Endothelial cell (in vitro differentiated cells): ENCODE data around the gene MNAT1. TPM values are rescaled to one million over a fixed set of nuclear protein-coding genes. Genes with fewer than 3 reads are reported as not detected.

ENCODE experiments used
- DNase-seq: peaks from one replicate; pipeline ENCODE4 v3.0.0; 2021; ENCODE audit warnings: low spot score
- H3K27ac Mint-ChIP-seq: one replicate; pipeline ENCODE4 v1.8.0; 2021; ENCODE audit warnings: mixed read lengths, inconsistent platforms; ENCODE audit not compliant: unreplicated experiment
- H3K27me3 Mint-ChIP-seq: one replicate; pipeline ENCODE4 v1.8.0; 2021; ENCODE audit warnings: mild to moderate bottlenecking, moderate library complexity, mixed read lengths, inconsistent platforms; ENCODE audit not compliant: unreplicated experiment
- H3K36me3 Mint-ChIP-seq: one replicate; pipeline ENCODE4 v1.8.0; 2021; ENCODE audit warnings: mild to moderate bottlenecking, low read depth, mixed read lengths, inconsistent platforms; ENCODE audit not compliant: unreplicated experiment
- H3K4me1 Mint-ChIP-seq: one replicate; pipeline ENCODE4 v1.8.0; 2021; ENCODE audit warnings: mild to moderate bottlenecking, mixed read lengths, inconsistent platforms; ENCODE audit not compliant: unreplicated experiment
- H3K4me3 Mint-ChIP-seq: one replicate; pipeline ENCODE4 v1.8.0; 2021; ENCODE audit warnings: mild to moderate bottlenecking, mixed read lengths, inconsistent platforms; ENCODE audit not compliant: unreplicated experiment
- H3K9me3 Mint-ChIP-seq: one replicate; pipeline ENCODE4 v1.8.0; 2021; ENCODE audit warnings: mixed read lengths, inconsistent platforms; ENCODE audit not compliant: unreplicated experiment
- total RNA-seq: library from RNA; stranded (reverse); fragmentation: NEBNext Ultra II Directional; extraction: Animal tissue kit (Norgen Biotek cat#: 25700); gene quantifications from one replicate; pipeline ENCODE4 v1.2.1, GENCODE V29; 2021; ENCODE audit not compliant: unreplicated experiment
- TF ChIP-seq, protein P1 (sequence below): fragments of 200-600 bp; sonication (generic); IDR thresholded peaks from one replicate; pipeline ENCODE4 v1.5.0; 2021; ENCODE audit warnings: antibody characterized with exemption; ENCODE audit not compliant: unreplicated experiment

The MNAT1 gene
- total RNA-seq, 1 donor from 2014 or later = 27.8 TPM

DNA sequence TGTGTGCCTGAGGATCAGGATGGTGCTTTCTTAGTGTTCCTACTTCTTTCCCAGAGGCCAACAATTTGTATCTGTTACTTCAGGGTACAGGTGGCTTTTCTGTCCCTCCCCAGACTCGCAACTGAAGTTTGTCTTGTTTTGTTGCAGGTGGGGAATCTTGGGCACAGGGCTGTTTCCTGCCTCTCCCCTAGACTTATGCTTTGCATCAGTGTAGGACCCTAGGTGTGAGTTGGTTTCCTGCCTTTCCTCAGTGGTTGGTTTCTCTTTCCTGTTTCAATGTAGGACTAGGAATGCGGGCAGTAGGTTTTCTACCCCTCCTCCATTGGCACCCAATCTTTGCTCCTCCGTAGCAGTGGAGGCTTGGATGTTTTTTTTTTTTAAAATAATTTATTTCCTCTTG, 159.3 kb downstream of the MNAT1 start:
- Mint-ChIP-seq H3K9me3 (no peaks in the 10 kb centered on the region), H3K27ac (peak overlapping the region; percentile 6), H3K4me1 (peaks cover 13% of the 10 kb centered on the region), H3K36me3 (no peaks in the 10 kb centered on the region), H3K4me3 (no peak overlapping the region), H3K27me3 (peaks cover 3% of the 10 kb centered on the region)
- no peak for DNase-seq
- TF ChIP-seq, protein P1, sequence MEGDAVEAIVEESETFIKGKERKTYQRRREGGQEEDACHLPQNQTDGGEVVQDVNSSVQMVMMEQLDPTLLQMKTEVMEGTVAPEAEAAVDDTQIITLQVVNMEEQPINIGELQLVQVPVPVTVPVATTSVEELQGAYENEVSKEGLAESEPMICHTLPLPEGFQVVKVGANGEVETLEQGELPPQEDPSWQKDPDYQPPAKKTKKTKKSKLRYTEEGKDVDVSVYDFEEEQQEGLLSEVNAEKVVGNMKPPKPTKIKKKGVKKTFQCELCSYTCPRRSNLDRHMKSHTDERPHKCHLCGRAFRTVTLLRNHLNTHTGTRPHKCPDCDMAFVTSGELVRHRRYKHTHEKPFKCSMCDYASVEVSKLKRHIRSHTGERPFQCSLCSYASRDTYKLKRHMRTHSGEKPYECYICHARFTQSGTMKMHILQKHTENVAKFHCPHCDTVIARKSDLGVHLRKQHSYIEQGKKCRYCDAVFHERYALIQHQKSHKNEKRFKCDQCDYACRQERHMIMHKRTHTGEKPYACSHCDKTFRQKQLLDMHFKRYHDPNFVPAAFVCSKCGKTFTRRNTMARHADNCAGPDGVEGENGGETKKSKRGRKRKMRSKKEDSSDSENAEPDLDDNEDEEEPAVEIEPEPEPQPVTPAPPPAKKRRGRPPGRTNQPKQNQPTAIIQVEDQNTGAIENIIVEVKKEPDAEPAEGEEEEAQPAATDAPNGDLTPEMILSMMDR = no peak

DNA sequence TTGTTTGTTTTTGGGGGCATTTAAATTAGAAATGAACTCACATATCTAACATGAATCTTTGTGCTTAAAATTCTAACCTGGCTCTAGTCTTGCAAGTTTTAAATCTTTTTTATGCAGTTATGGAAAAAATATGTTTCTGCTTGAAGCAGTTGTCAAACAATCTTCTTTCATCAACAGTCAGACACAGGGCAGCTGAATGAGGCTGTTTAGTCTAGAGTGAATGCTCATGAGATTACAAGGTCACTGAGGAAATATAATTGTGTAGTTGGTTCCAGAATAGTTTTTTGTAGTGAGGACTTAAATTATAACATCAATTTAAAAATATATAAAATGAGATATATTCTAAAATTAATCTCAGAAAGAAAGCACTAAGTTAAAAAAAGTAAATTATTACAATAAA, 169.8 kb downstream of the MNAT1 start:
- no peaks in the 10 kb centered on the region for H3K27me3 Mint-ChIP-seq
- TF ChIP-seq, protein P1 = no peak
- no peak for DNase-seq
- no peaks in the 10 kb centered on the region for H3K36me3 Mint-ChIP-seq
- peaks cover 7% of the 10 kb centered on the region for H3K4me1 Mint-ChIP-seq
- no peaks in the 10 kb centered on the region for H3K9me3 Mint-ChIP-seq
- no peak overlapping the region for H3K4me3 Mint-ChIP-seq
- H3K27ac Mint-ChIP-seq = no peak overlapping the region

DNA sequence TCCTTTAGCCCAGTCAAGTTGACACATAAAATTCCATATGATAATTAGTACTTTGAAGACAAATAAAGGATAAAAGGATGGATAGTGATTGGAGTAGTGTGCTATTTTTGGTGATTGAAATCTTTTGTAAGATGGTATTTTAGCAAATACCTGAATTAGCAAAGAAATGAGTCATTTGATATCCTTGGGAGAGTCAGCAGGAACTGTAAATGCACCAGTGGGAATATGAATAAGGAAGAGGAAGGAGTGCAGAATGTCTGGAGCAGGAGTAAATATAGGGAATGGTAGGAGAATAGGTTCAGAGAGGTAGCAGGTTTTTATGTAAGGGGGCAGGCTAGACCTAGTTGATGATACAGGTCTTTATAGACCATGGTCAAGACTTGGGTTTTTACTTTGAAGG, 171.4 kb downstream of the MNAT1 start:
- Mint-ChIP-seq H3K4me1 (peaks cover 7% of the 10 kb centered on the region), H3K27ac (no peak overlapping the region), H3K36me3 (no peaks in the 10 kb centered on the region), H3K4me3 (no peak overlapping the region), H3K9me3 (no peaks in the 10 kb centered on the region), H3K27me3 (no peaks in the 10 kb centered on the region)
- DNase-seq = no peak
- TF ChIP-seq, protein P1 = no peak

DNA sequence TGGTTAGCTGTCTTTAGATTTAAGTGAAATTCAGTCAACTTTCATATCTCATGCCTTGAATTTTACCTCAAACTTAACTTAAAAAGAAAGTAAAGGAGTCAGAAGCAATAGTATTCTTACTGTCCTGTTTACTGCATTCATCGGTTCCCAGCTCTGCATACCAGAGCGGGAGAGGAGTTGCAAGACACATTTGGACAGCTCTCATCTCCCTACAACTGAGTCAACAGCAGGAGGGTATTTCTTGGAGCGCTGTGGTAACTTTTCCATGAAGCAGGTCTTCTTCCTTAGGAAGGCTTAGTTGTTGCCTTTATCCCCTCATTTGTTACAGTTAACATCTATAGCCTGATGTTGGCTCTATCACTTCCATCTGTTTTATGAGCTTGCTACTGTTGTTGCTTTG, 181.2 kb downstream of the MNAT1 start:
- H3K27ac Mint-ChIP-seq = no peak overlapping the region
- DNase-seq = no peak
- no peaks in the 10 kb centered on the region for H3K27me3 Mint-ChIP-seq
- peaks cover 4% of the 10 kb centered on the region for H3K36me3 Mint-ChIP-seq
- TF ChIP-seq, protein P1 = no peak
- H3K9me3 Mint-ChIP-seq = no peaks in the 10 kb centered on the region
- H3K4me1 Mint-ChIP-seq = no peaks in the 10 kb centered on the region
- H3K4me3 Mint-ChIP-seq = no peak overlapping the region

DNA sequence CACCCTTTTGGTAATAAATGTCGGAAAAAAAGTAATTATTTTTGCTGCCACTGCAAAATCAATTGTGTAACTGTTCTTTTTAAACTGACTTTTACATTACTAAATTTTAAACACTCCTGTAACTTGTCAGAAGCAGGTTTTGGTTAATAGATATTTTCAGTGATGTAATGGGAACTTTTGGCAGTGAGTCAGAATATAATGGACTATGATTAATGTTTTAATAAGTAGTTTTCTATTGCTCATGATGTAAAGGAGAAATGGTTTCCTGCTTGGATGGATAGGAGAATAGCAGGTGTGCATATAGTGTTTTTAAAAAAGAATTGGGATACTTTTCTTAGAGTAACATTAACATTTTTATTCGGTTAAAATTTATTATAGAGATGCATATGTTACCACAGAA, 187.5 kb downstream of the MNAT1 start:
- H3K27me3 Mint-ChIP-seq = peaks cover 2% of the 10 kb centered on the region
- no peaks in the 10 kb centered on the region for H3K36me3 Mint-ChIP-seq
- H3K9me3 Mint-ChIP-seq = no peaks in the 10 kb centered on the region
- TF ChIP-seq, protein P1 = no peak
- no peak overlapping the region for H3K4me3 Mint-ChIP-seq
- H3K27ac Mint-ChIP-seq = no peak overlapping the region
- no peak for DNase-seq
- no peaks in the 10 kb centered on the region for H3K4me1 Mint-ChIP-seq
